PC-3 (cell line): Measurements from ENCODE around the gene DNAJB11. TPM values are rescaled to one million over a fixed set of nuclear protein-coding genes. Genes with fewer than 3 reads are reported as not detected.

Experiments used
- ATAC-seq: fragments of 200-7000 bp; cut with Tn5 transposase; 2 replicates; pipeline ENCODE4 v1.9.1; 2020; ENCODE audit warnings: mild to moderate bottlenecking, moderate library complexity
- BruUV-seq: library from RNA; stranded (reverse); fragments of 400-500 nt; replicated peaks from 2 replicates; lab custom pipeline; 2021; lab: Mats Ljungman, UMichigan
- CTCF ChIA-PET: fragments of 300-600 bp; sonication (Branson Sonifier 250); formaldehyde crosslinking; loops from one replicate; lab custom pipeline; 2022; ENCODE audit warnings: antibody characterized with exemption; lab: Charles Lee
- POLR2A ChIA-PET: fragments of 300-600 bp; sonication (Branson Sonifier 250); formaldehyde crosslinking; loops from one replicate; lab custom pipeline; 2022; ENCODE audit warnings: antibody characterized with exemption; ENCODE audit not compliant: unreplicated experiment; lab: Charles Lee
- DNase-seq: peaks from one replicate; pipeline ENCODE4 v3.0.0-alpha.2; 2015
- H2AFZ ChIP-seq: fragments of 300-600 bp; sonication (generic); 2 replicates; pipeline ENCODE4 v1.6.0; 2016; ENCODE audit warnings: antibody characterized with exemption, low read length
- H3F3A ChIP-seq: fragments of 300-600 bp; sonication (generic); one replicate; pipeline ENCODE4 v1.6.0; 2017; ENCODE audit warnings: antibody characterized with exemption, low read length, control low read depth, mild to moderate bottlenecking; ENCODE audit not compliant: unreplicated experiment
- H3K27ac ChIP-seq: fragments of 300-600 bp; sonication (generic); 2 replicates; pipeline ENCODE4 v1.5.1; 2016; ENCODE audit warnings: mild to moderate bottlenecking, low read length
- H3K27me3 ChIP-seq: fragments of 300-600 bp; sonication (generic); 2 replicates; pipeline ENCODE4 v1.6.1; 2016; ENCODE audit warnings: low read length, mixed read lengths
- H3K36me3 ChIP-seq: fragments of 300-600 bp; sonication (generic); 2 replicates; pipeline ENCODE4 v1.6.1; 2016; ENCODE audit warnings: low read depth, mixed run types, low read length, mixed read lengths
- H3K4me1 ChIP-seq: fragments of 300-600 bp; sonication (generic); 2 replicates; pipeline ENCODE4 v1.5.1; 2016; ENCODE audit warnings: low read length; ENCODE audit not compliant: insufficient read depth
- H3K4me2 ChIP-seq: fragments of 300-600 bp; sonication (generic); 2 replicates; pipeline ENCODE4 v1.6.0; 2016; ENCODE audit warnings: low read length
- H3K4me3 ChIP-seq: fragments of 300-600 bp; sonication (generic); 2 replicates; pipeline ENCODE4 v1.5.1; 2016; ENCODE audit warnings: mild to moderate bottlenecking, low read length, mixed read lengths
- H3K79me2 ChIP-seq: fragments of 300-600 bp; sonication (generic); 2 replicates; pipeline ENCODE4 v1.6.1; 2017; ENCODE audit warnings: low read length, mixed read lengths
- H3K9ac ChIP-seq: fragments of 300-600 bp; sonication (generic); 2 replicates; pipeline ENCODE4 v1.6.0; 2016; ENCODE audit warnings: mild to moderate bottlenecking, low read length
- H3K9me2 ChIP-seq: fragments of 300-600 bp; sonication (generic); replicated peaks from 2 replicates; pipeline ENCODE4 v1.6.1; 2016; ENCODE audit warnings: mixed run types, low read length, mixed read lengths
- H3K9me3 ChIP-seq: fragments of 300-600 bp; sonication (generic); 2 replicates; pipeline ENCODE4 v1.6.1; 2016; ENCODE audit warnings: low read length, mixed read lengths
- H4K20me1 ChIP-seq: fragments of 300-600 bp; sonication (generic); 2 replicates; pipeline ENCODE4 v1.6.1; 2016; ENCODE audit warnings: low read length, mixed read lengths
- EZH2 ChIP-seq: fragments of 300-600 bp; sonication (generic); IDR thresholded peaks from one replicate; pipeline ENCODE4 v1.6.1; 2017; ENCODE audit warnings: antibody characterized with exemption, mild to moderate bottlenecking, low read length; ENCODE audit not compliant: unreplicated experiment
- EZH2phosphoT487 ChIP-seq: fragments of 300-600 bp; sonication (generic); IDR thresholded peaks from 2 replicates; pipeline ENCODE4 v1.6.1; 2018; ENCODE audit warnings: mild to moderate bottlenecking, antibody characterized with exemption, low read length, borderline replicate concordance
- intact Hi-C: fragments of 100-400 bp; cut with micrococcal nuclease; formaldehyde crosslinking; loops from 2 replicates; pipeline ENCODE4 v1.9.0; 2023
- total RNA-seq: library from RNA; depleted of rRNA; stranded (reverse); fragments of >200 nt; gene quantifications from 2 replicates; pipeline ENCODE4 v1.2.3, GENCODE V29; 2014
- TF ChIP-seq, protein P1 (sequence below): fragments of 300-600 bp; sonication (generic); conservative IDR thresholded peaks from 2 replicates; pipeline ENCODE4 v1.5.1; 2017; ENCODE audit warnings: antibody characterized with exemption, low read depth, mild to moderate bottlenecking, low read length

The DNAJB11 gene
- total RNA-seq, 1 experiment from 2014 or later: 117 TPM

DNA sequence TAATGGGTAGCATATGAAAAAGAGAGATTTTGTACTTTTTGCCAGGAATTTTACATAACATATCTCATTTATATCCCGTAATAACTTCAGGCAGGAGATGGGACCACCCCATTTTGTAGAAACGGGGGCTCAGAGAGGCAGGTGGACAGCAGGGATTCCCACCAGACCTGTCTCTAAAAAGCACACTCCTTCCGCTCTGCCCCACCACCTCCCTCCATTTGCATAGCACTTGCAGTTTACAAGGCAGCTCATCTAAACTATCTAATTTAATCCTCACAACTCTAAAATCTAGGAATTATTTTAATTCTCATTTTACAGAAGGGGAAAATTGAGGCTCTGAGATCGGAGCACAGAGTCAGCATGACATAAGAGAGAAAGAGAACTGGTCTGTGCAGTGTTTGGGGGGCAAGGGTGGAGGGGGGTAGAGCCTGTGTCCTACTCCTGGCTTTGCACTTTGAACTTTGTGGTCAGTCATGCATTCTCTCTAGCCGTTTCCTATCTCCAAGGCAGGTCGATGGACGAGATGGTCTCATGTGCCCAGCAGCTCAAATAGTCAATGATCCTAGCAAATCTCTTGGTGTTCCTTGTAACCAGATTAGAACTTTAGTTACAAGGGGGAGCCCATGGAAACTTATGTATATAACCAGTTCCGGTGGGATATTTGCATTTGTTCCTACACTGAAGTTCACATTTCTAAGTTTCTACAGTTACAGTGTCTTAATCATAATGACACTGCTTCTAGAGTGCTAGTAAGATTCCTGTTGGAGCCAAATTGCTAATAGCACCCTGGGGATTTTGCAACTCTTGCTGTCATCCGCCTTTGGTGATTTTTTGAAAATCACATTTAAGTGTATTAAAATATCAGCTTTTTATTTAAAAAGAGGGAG lies 44.9 kb upstream of the DNAJB11 start:
- Histone ChIP-seq H2AFZ (no peak overlapping the region), H3F3A (no peaks in the 10 kb centered on the region)
- CTCF ChIA-PET: no interaction called here

DNA sequence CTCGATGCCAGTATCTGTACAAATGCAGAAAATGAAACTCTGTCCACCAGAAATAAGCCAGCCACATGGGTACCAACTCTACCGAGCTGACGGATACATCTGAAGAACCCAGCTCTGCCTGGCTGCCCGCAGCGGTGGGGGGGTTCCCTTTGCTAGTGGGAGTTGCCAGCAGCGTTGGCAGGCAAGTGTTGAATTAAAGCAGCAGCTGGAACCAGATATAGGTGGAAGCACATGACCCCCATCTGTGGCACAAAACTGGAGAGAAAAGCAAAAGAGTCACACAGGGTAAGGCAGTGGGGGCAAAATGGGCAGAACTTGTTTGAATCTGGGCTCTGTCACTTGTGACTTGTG lies 44.3 kb upstream of the DNAJB11 start:
- no peak overlapping the region for H3K4me2 ChIP-seq
- no peaks in the 10 kb centered on the region for H3K79me2 ChIP-seq
- ChIA-PET POLR2A (no interaction called here), CTCF (no interaction called here)
- intact Hi-C loops: no loop called here
- H3K36me3 ChIP-seq: no peaks in the 10 kb centered on the region
- no peaks in the 10 kb centered on the region for H3K9me2 ChIP-seq
- no peak overlapping the region for H3K9ac ChIP-seq
- no peaks in the 10 kb centered on the region for H4K20me1 ChIP-seq
- H3K4me3 ChIP-seq: no peak overlapping the region
- TF ChIP-seq, protein P1, sequence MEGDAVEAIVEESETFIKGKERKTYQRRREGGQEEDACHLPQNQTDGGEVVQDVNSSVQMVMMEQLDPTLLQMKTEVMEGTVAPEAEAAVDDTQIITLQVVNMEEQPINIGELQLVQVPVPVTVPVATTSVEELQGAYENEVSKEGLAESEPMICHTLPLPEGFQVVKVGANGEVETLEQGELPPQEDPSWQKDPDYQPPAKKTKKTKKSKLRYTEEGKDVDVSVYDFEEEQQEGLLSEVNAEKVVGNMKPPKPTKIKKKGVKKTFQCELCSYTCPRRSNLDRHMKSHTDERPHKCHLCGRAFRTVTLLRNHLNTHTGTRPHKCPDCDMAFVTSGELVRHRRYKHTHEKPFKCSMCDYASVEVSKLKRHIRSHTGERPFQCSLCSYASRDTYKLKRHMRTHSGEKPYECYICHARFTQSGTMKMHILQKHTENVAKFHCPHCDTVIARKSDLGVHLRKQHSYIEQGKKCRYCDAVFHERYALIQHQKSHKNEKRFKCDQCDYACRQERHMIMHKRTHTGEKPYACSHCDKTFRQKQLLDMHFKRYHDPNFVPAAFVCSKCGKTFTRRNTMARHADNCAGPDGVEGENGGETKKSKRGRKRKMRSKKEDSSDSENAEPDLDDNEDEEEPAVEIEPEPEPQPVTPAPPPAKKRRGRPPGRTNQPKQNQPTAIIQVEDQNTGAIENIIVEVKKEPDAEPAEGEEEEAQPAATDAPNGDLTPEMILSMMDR: no peak
- no peak for TF ChIP-seq EZH2
- H3K27me3 ChIP-seq: no peaks in the 10 kb centered on the region; the same call in none of the 2 replicates
- ATAC-seq: no peak
- no peak overlapping the region for H2AFZ ChIP-seq
- no peaks in the 10 kb centered on the region for H3K9me3 ChIP-seq
- DNase-seq: no peak
- H3K4me1 ChIP-seq: no peaks in the 10 kb centered on the region
- H3F3A ChIP-seq: no peaks in the 10 kb centered on the region
- no peak overlapping the region for H3K27ac ChIP-seq
- BruUV-seq: no TSS peak

More for the DNA sequence above, 44.9 kb upstream of the DNAJB11 start:
- H3K4me3 ChIP-seq: no peak overlapping the region
- H3K36me3 ChIP-seq: no peaks in the 10 kb centered on the region
- DNase-seq (no peak), ATAC-seq (no peak)
- H4K20me1 ChIP-seq: no peaks in the 10 kb centered on the region
- no TSS peak for BruUV-seq
- H3K9me2 ChIP-seq: no peaks in the 10 kb centered on the region
- TF ChIP-seq EZH2: no peak
- TF ChIP-seq, protein P1: no peak
- TF ChIP-seq EZH2phosphoT487: no peak
- no peak overlapping the region for H3K27ac ChIP-seq
- intact Hi-C loops: no loop called here
- H3K4me1 ChIP-seq: no peaks in the 10 kb centered on the region
- POLR2A ChIA-PET: no interaction called here
- H3K4me2 ChIP-seq: no peak overlapping the region
- H3K79me2 ChIP-seq: no peaks in the 10 kb centered on the region
- H3K9me3 ChIP-seq: no peaks in the 10 kb centered on the region
- H3K27me3 ChIP-seq: no peaks in the 10 kb centered on the region; the same call in none of the 2 replicates
- H3K9ac ChIP-seq: no peak overlapping the region
